ENCODE data around the gene ZNF415.

- no peak for TF ChIP-seq POLR2A (IDR thresholded peaks at IDR 0.05)
- TF ChIP-seq, protein P1, sequence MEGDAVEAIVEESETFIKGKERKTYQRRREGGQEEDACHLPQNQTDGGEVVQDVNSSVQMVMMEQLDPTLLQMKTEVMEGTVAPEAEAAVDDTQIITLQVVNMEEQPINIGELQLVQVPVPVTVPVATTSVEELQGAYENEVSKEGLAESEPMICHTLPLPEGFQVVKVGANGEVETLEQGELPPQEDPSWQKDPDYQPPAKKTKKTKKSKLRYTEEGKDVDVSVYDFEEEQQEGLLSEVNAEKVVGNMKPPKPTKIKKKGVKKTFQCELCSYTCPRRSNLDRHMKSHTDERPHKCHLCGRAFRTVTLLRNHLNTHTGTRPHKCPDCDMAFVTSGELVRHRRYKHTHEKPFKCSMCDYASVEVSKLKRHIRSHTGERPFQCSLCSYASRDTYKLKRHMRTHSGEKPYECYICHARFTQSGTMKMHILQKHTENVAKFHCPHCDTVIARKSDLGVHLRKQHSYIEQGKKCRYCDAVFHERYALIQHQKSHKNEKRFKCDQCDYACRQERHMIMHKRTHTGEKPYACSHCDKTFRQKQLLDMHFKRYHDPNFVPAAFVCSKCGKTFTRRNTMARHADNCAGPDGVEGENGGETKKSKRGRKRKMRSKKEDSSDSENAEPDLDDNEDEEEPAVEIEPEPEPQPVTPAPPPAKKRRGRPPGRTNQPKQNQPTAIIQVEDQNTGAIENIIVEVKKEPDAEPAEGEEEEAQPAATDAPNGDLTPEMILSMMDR (IDR thresholded peaks at IDR 0.05): no peak
These were observed 25.5 kb upstream of the ZNF415 start for GRCh38 chr19:53158119-53158656.

All from uterus (tissue), 2 donors.